HepG2 (cell line): Measurements from ENCODE around the gene MMP28. TPM values are rescaled to one million over a fixed set of nuclear protein-coding genes. Genes with fewer than 3 reads are reported as not detected.

Experiments used
- ATAC-seq: fragments of 200-7000 bp; cut with Tn5 transposase; 3 replicates; pipeline ENCODE4 v1.9.1; 2020; ENCODE audit warnings: mild to moderate bottlenecking, moderate library complexity
- BruUV-seq: library from RNA; stranded (reverse); fragments of 400-500 nt; replicated peaks from 2 replicates; lab custom pipeline; 2021; lab: Mats Ljungman, UMichigan
- CTCF ChIA-PET: fragments of 300-600 bp; formaldehyde crosslinking; extraction: SDS; loops from one replicate; lab custom pipeline; 2021; ENCODE audit warnings: low total read pairs, inconsistent platforms, low intra/inter-chr PET ratio; lab: Yijun Ruan, JAX
- POLR2A ChIA-PET: fragments of 350-600 bp; sonication (Branson Sonifier 250); formaldehyde crosslinking; loops from one replicate; lab custom pipeline; 2020; ENCODE audit warnings: antibody characterized with exemption, inconsistent platforms; lab: Yijun Ruan, JAX
- DNase-seq: peaks from one replicate; pipeline ENCODE4 v3.0.0-alpha.2; 2015; ENCODE audit warnings: low spot score
- FAIRE-seq: peaks from 3 replicates; lab custom pipeline; 2011; peaks lifted over from hg19 to GRCh38; lab: Jason Lieb, UNC
- H2AFZ ChIP-seq: one replicate; pipeline ENCODE4 v1.6.1; 2011; ENCODE audit warnings: low read length, inconsistent platforms
- H3K27ac ChIP-seq: fragments of 300-600 bp; 3 replicates; pipeline ENCODE4 v1.8.0; 2011; ENCODE audit warnings: mixed run types, mild to moderate bottlenecking, mixed read lengths, low read length, inconsistent platforms; ENCODE audit not compliant: insufficient read depth; ENCODE audit errors: extremely low read length
- H3K27me3 ChIP-seq, 2 experiments: fragments of 200-600 bp in 1 of 2; 2 replicates in 1 of 2; 3 replicates in 1 of 2; pipeline versions ENCODE4 v1.6.0 to v1.8.0; 2011; ENCODE audit warnings: low read length in 2 of 2, mild to moderate bottlenecking in 2 of 2, moderate library complexity in 2 of 2, inconsistent platforms in 1 of 2; ENCODE audit not compliant: insufficient read depth in 2 of 2, control insufficient read depth in 1 of 2
- H3K36me3 ChIP-seq, 2 experiments: fragments of 200-600 bp in 1 of 2; replicated peaks in 1 of 2; 2 replicates in 1 of 2; 3 replicates in 1 of 2; pipeline versions ENCODE4 v1.5.1 to v1.8.0; 2011; ENCODE audit warnings: low read length in 2 of 2, inconsistent platforms in 1 of 2; ENCODE audit not compliant: insufficient read depth in 2 of 2, control insufficient read depth in 1 of 2
- H3K4me1 ChIP-seq: 2 replicates; pipeline ENCODE4 v1.5.1; 2012; ENCODE audit warnings: low read length, inconsistent platforms; ENCODE audit not compliant: insufficient read depth
- H3K4me2 ChIP-seq: 2 replicates; pipeline ENCODE4 v1.6.0; 2011; ENCODE audit warnings: low read depth, low read length, inconsistent platforms
- H3K4me3 ChIP-seq, 3 experiments: fragments of 200-600 bp in 1 of 3; sonication (generic), shearing (Covaris generic) in 1 of 3; replicated peaks in 1 of 3; 2 replicates each; pipeline ENCODE4 v1.5.1; 2011 to 2016; ENCODE audit warnings: low read length in 3 of 3, inconsistent platforms in 2 of 3, low read depth in 2 of 3, mild to moderate bottlenecking in 2 of 3, control low read depth in 1 of 3, mixed read lengths in 1 of 3; ENCODE audit not compliant: insufficient read depth in 1 of 3
- H3K79me2 ChIP-seq: one replicate; pipeline ENCODE4 v1.6.1; 2011; ENCODE audit warnings: low read length, inconsistent platforms; ENCODE audit not compliant: insufficient read depth
- H3K9ac ChIP-seq: 2 replicates; pipeline ENCODE4 v1.6.0; 2011; ENCODE audit warnings: mild to moderate bottlenecking, low read depth, low read length, inconsistent platforms; ENCODE audit not compliant: insufficient read depth
- H3K9me3 ChIP-seq: 2 replicates; pipeline ENCODE4 v1.5.1; 2012; ENCODE audit warnings: mild to moderate bottlenecking, low read length
- H4K20me1 ChIP-seq: 2 replicates; pipeline ENCODE4 v1.6.0; 2011; ENCODE audit warnings: inconsistent platforms, mild to moderate bottlenecking, low read length, moderate library complexity; ENCODE audit not compliant: insufficient read depth
- CREB3 ChIP-seq: sonication (generic); formaldehyde crosslinking; IDR thresholded peaks from 2 replicates; pipeline ENCODE4 v1.5.0; 2020; ENCODE audit warnings: missing genetic modification reagents
- EZH2 ChIP-seq: conservative IDR thresholded peaks from 2 replicates; pipeline ENCODE4 v1.6.1; 2012; ENCODE audit warnings: mild to moderate bottlenecking, low read depth, low read length, moderate library complexity
- FUBP1 ChIP-seq: sonication (generic); formaldehyde crosslinking; IDR thresholded peaks from 2 replicates; pipeline ENCODE4 v1.5.1; 2020; ENCODE audit warnings: missing genetic modification reagents, mild to moderate bottlenecking, borderline replicate concordance
- KDM4B ChIP-seq: sonication (generic); formaldehyde crosslinking; IDR thresholded peaks from 2 replicates; pipeline ENCODE4 v1.4.0; 2020; ENCODE audit warnings: missing genetic modification reagents
- NR3C1 ChIP-seq: sonication (generic); formaldehyde crosslinking; IDR thresholded peaks from 2 replicates; pipeline ENCODE4 v1.4.0; 2020; ENCODE audit warnings: missing genetic modification reagents
- SIX4 ChIP-seq: sonication (generic); formaldehyde crosslinking; IDR thresholded peaks from 2 replicates; pipeline ENCODE4 v1.4.0; 2020; ENCODE audit warnings: missing genetic modification reagents
- SRF ChIP-seq: IDR thresholded peaks from 2 replicates; pipeline ENCODE4 v1.6.1; 2011; ENCODE audit warnings: mild to moderate bottlenecking, low read depth, low read length, moderate library complexity
- U2AF2 ChIP-seq: fragments of 200-400 bp; formaldehyde crosslinking; IDR thresholded peaks from 2 replicates; pipeline ENCODE4 v1.6.1; 2017; ENCODE audit warnings: low read depth, mild to moderate bottlenecking, low read length
- ZBTB2 ChIP-seq: sonication (generic); formaldehyde crosslinking; IDR thresholded peaks from 2 replicates; pipeline ENCODE4 v1.8.0; 2022; ENCODE audit warnings: low read depth, missing genetic modification reagents
- ZNF333 ChIP-seq: sonication (generic); formaldehyde crosslinking; IDR thresholded peaks from 2 replicates; pipeline ENCODE4 v1.4.0; 2020; ENCODE audit warnings: mild to moderate bottlenecking, missing genetic modification reagents, borderline replicate concordance
- ZNF33A ChIP-seq: sonication (generic); formaldehyde crosslinking; IDR thresholded peaks from 2 replicates; pipeline ENCODE4 v1.5.1; 2020; ENCODE audit warnings: missing genetic modification reagents, mild to moderate bottlenecking, moderate library complexity, borderline replicate concordance
- ZNF496 ChIP-seq: sonication (generic); formaldehyde crosslinking; IDR thresholded peaks from 2 replicates; pipeline ENCODE4 v1.8.1; 2023; ENCODE audit warnings: mild to moderate bottlenecking, moderate library complexity, missing genetic modification reagents; ENCODE audit not compliant: insufficient replicate concordance
- ZNF792 ChIP-seq: IDR thresholded peaks from 2 replicates; pipeline ENCODE4 v1.6.1; 2016
- ZZZ3 ChIP-seq: sonication (generic); formaldehyde crosslinking; IDR thresholded peaks from 2 replicates; pipeline ENCODE4 v1.4.0; 2020; ENCODE audit warnings: missing genetic modification reagents, mild to moderate bottlenecking, borderline replicate concordance
- WGBS: methylation state at CpG from one replicate; pipeline ENCODE4 v1.1.6; 2017; ENCODE audit warnings: low lambda C conversion rate; 5-methylcytosine and 5-hydroxymethylcytosine counted together
- in situ Hi-C: cut with HindIII; loops from 2 replicates; pipeline ENCODE4 v1.10.0; 2017; ENCODE audit warnings: low pct_unique_long_range_greater_than_20kb; ENCODE audit not compliant: extremely low pct_ligation_motif_present
- intact Hi-C: fragments of 100-400 bp; cut with micrococcal nuclease; formaldehyde crosslinking; loops from one replicate; pipeline ENCODE4 v1.10.0; 2022; ENCODE audit not compliant: unreplicated experiment
- polyA plus RNA-seq, 8 experiments: library from polyadenylated mRNA; depleted of rRNA in 3 of 8; stranded (reverse) in 7 of 8; unstranded in 1 of 8; fragments of >200 nt; fragmentation: Illumina TruSeq in 4 of 8; extraction: Trizol in 4 of 8; gene quantifications; 2 replicates each; pipeline versions ENCODE4 v1.2.1 to v1.2.3, GENCODE V29; 2011 to 2016; ENCODE audit warnings: low read depth in 4 of 8, missing spikeins in 1 of 8, mixed read lengths in 1 of 8; ENCODE audit not compliant: insufficient read depth in 1 of 8
- total RNA-seq, 5 experiments: library from RNA; depleted of rRNA; stranded (reverse); fragments of >200 nt; fragmentation: Illumina TruSeq; extraction: Trizol; gene quantifications; 2 replicates each; pipeline ENCODE4 v1.2.3, GENCODE V29; 2016; ENCODE audit warnings: low read depth in 1 of 5

MMP28 gene
- total and polyA plus RNA-seq, 2 of the 13 experiments (the other 11 are each of a cell fraction or from before 2014, with no cell fraction given), result not detected

GRCh38 chr17:35774499-35774898 lies 20.9 kb downstream of the MMP28 start:
- Histone ChIP-seq H3K4me2 (no peak overlapping the region), H3K27me3 (peaks cover 1 to 55% of the 10 kb centered on the region in 2 experiments; a peak in 3 of 5 replicates), H2AFZ (no peak overlapping the region), H3K36me3 (no peaks in the 10 kb centered on the region), H3K9me3 (no peaks in the 10 kb centered on the region), H3K4me3 (no peak overlapping the region), H4K20me1 (no peaks in the 10 kb centered on the region), H3K27ac (no peak overlapping the region), H3K9ac (no peak overlapping the region), H3K4me1 (no peaks in the 10 kb centered on the region), H3K79me2 (no peaks in the 10 kb centered on the region)
- in situ Hi-C loops, result no loop called here
- TF ChIP-seq EZH2 (0 out of 2 replicates have a peak, but pooled peaks have one; percentile 31), SIX4 (no peak)
- ATAC-seq, result no peak
- WGBS, result 33% methylated on average over 3 of the region's 5 CpGs
- intact Hi-C loops, result no loop called here
- FAIRE-seq, result no peak
- BruUV-seq, result no TSS peak
- DNase-seq, result no peak
- ChIA-PET POLR2A (no interaction called here), CTCF (no interaction called here)

- no peak for FAIRE-seq
- Histone ChIP-seq H4K20me1 (no peaks in the 10 kb centered on the region), H3K27ac (no peak overlapping the region), H3K36me3 (no peaks in the 10 kb centered on the region), H3K79me2 (no peaks in the 10 kb centered on the region), H3K4me1 (no peaks in the 10 kb centered on the region), H3K4me3 (no peak overlapping the region), H3K9ac (no peak overlapping the region), H2AFZ (no peak overlapping the region), H3K4me2 (no peak overlapping the region), H3K27me3 (peaks cover 1 to 51% of the 10 kb centered on the region in 2 experiments; a peak in 3 of 5 replicates), H3K9me3 (no peaks in the 10 kb centered on the region)
- ATAC-seq, result peak; percentile 30
- no TSS peak for BruUV-seq
- DNase-seq, result no peak
- CTCF ChIA-PET, result no interaction called here
- POLR2A ChIA-PET, result no interaction called here
- in situ Hi-C loops, result no loop called here
- intact Hi-C loops, result no loop called here
- 10% methylated on average over 3 of the region's 10 CpGs for WGBS
- TF ChIP-seq CREB3 (CRISPR knock-in tag), result no peak
- TF ChIP-seq ZNF496 (CRISPR knock-in tag), result no peak
- no peak for TF ChIP-seq ZBTB2 (CRISPR knock-in tag)
- TF ChIP-seq ZNF333 (CRISPR knock-in tag), result no peak
- TF ChIP-seq ZZZ3 (CRISPR knock-in tag), result no peak
- TF ChIP-seq ZNF33A (CRISPR knock-in tag), result no peak
- TF ChIP-seq SRF, result no peak
- no peak for TF ChIP-seq NR3C1 (CRISPR knock-in tag)
- TF ChIP-seq U2AF2, result no peak
- no peak for TF ChIP-seq ZNF792
- TF ChIP-seq FUBP1, result no peak
- TF ChIP-seq KDM4B (CRISPR knock-in tag), result no peak
Measured at GRCh38 chr17:35773679-35774425, 21.6 kb downstream of the MMP28 start.
